NCI-H2196 (cell line): ENCODE results near the gene XPNPEP1.

Experiments
- DNase-seq: peaks from one replicate; lab custom pipeline; 2025; ENCODE audit not compliant: unreplicated experiment; lab: John Stamatoyannopoulos, UW

XPNPEP1 gene

GRCh38 chr10:109895095-109895818 is 28.1 kb downstream of the XPNPEP1 start:
- no peak for DNase-seq

GRCh38 chr10:109894516-109894915 is 28.8 kb downstream of the XPNPEP1 start:
- DNase-seq: peak; percentile 19

DNA sequence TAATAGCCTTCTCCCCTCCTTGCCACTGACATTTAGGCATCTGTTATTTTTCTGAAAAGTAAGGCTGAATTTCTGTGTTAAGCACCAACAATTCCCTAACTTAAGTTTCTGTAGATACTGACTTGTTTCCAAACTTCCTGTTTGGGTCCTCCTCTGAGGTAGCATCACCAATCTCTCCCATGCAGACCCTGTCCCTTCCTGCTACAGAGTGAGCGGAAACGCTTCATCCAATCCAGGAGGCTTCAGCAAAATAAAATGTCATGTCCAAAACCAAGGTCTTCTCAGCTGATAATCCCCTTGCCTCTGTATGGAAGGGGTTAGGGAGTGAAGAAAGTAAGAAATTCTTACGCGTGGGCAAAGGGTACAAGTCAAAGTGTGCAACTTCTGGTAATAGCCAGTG is 29.9 kb downstream of the XPNPEP1 start:
- no peak for DNase-seq

- DNase-seq: no peak
These were observed 30.4 kb downstream of the XPNPEP1 start for GRCh38 chr10:109892931-109893330.

- DNase-seq: no peak
These were observed 31.2 kb downstream of the XPNPEP1 start for GRCh38 chr10:109892117-109892516.

DNA sequence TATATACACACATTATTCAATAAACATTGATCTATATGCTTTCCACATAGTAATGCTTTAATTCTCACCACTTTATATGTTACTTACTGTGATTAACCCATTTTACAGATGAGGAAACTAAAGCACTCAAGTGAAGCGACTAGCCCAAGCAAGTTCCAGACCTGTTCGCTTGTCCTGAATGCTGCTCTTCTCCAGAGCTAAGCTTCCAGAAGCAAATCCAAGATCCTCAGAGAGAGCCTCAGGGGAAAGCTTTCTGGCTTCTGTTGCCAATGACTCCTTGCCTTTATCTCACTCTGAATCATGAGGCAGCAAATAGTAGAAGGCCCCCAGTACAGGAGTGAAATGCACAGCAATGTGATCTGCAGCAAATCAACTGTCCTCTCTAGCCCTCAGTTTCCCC is 32.2 kb downstream of the XPNPEP1 start:
- DNase-seq: no peak

DNA sequence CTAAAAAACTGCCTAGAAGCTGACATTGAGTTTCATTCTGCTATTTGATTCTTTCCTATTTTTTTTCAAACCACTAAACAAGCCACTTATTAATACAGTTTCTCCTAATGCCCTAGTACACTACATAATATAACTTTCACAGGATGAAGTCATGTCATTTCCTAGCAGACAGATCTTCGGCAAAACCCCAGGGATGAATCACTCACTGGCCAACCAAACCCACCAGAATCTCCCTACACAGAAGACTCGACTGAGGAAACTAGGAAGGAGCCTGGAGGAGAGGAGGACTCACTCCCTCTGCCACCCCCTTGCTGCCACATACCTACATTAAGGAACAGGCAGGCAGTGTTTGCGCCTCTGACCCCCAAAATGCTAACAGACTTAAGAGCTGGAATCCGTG is 33.4 kb downstream of the XPNPEP1 start:
- no peak for DNase-seq

- DNase-seq: no peak
These were observed 35.5 kb downstream of the XPNPEP1 start for GRCh38 chr10:109887776-109888175.

- no peak for DNase-seq
These were observed 36.1 kb downstream of the XPNPEP1 start for GRCh38 chr10:109887243-109887642.

GRCh38 chr10:109886781-109887140 is 36.5 kb downstream of the XPNPEP1 start:
- DNase-seq: no peak

DNA sequence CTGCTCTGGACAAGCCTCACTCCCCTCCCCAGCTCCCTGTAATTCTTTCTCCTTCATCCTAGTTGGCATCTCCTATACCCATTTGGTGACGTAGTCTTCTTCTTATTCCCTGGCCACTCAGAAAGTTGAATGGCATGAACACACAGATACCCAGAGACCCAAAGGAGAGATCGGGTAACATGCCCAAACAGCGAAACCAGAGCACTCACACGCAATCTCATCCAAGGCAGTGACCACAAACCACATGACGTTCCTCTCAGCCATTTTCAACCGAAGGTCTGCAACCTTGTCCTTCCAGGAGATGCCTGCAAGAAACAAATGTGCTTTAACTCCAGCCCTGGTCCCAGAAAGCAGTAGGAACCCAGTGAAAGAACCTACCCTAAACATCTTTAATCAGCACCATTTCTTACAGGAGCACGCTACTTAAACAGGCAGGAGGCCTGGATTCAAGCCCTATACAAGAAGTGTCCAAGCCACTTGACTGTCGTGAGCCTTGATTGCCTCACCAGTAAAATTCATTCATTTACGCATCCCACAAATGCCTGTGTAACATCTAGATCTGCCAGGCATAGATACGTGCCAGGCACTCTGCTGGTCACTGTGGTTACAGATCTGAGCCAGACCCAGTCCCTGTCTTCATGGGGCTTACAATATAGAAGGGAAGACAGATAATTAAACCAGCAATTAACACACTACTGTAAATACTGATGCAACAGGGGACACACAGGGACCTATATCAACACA is 37.1 kb downstream of the XPNPEP1 start:
- DNase-seq: no peak

DNA sequence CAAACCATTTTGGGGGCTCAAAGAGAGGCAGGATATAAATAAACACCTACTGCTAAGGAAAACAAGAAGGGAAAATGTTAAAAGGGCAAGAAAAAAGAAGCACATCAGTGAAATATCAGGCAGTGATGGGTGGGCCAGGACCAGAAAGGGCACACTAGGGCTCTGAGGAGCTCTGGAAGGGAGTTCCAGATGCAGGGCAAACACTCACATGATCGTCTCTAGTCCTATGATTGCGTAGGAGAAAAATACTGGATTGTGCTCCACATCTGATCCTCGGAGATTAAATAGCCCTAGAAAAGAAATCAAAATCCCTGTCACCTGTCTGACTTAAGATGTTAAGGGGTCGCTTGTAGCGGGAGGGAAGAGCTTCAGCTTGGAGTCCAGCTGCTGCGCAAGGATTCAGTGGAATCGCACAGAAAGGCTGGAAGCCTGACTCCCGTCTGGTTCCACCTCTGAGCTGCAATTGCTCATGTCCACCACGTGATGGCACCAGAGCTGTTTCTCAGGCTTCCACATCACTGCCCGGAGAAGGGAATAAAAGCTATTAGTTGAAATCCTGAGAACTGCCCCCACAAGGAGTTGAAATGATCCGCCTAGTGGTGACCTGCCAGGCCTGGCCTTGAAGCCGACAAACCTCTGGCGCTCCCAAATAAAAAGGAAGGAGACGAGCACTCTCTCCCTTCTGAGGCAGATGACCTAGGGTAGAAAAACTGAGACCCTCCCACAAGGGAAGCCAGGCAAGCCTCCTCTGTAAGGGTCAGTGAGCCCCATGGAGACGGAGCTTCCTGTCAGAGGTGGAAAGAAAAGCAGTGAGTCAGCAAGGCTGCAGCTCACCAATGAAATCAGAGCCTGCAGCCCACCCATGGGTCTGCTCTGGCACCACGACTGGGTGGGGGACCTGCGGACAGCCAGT is 39.2 kb downstream of the XPNPEP1 start:
- peak; percentile 54 for DNase-seq

- no peak for DNase-seq
These were observed 40.9 kb downstream of the XPNPEP1 start for GRCh38 chr10:109882251-109883057.

GRCh38 chr10:109881769-109882057 is 41.6 kb downstream of the XPNPEP1 start:
- no peak for DNase-seq

DNA sequence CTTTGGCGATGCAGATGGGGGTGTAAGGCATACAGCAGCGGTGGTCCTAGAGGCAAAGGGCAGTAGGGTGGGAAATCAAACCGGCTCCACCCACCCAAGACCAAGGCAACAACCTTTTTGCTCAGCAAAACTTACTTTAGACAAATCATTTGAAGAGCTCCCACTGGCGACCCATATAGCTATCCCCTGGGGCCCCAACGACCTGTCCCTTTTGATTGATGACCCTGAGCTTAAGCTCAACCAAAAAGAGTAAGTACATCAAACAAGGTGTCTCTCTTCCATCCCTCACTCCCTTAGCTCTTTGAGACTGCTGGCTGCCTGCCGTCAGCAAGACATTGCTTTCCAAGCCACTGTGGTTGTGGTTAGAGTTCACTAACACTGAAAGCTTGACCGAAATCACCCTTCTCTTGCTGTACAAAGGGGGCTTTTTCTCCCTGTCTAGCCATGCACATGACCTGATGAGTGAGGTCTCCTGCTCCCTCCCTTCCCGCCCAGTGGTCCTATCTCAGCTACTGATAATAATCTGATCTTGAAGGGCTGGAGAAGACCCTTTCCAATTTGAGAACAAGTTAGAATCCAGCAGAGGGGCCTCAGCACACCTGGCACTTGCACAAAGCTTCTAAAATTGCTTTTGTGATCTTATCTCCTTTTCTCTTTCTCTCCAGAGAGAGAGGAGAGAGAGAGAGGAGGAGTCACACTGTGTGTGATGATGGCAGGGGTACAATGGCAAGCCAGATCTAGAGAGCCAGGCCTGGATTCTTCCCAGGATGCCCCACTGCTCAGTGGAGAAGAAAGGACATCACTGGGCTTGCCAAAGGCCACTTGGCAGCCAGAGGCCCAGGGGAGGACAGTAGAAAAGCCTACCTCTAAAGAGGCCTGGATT is 42.2 kb downstream of the XPNPEP1 start:
- no peak for DNase-seq

DNA sequence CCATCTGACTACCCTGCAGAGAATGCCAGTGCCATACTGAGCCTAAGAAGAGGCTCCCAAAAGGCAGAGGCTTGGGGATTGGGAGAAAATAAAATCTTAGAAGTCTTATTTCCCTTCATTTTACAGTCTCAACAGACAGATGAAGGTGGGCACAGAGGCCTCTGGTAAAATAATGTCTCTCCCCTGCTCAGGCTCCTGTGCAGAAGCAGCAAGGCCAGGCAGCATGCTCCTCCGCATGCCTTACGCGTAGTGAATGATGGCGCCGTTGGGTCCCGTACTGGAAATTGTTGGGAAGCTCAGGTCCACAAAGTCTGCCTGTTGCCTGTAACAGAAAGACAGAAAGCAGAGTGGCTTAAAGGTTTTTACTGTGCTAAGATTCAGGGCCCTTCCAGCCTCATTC is 45.8 kb downstream of the XPNPEP1 start:
- no peak for DNase-seq

- no peak for DNase-seq
These were observed 47.2 kb downstream of the XPNPEP1 start for GRCh38 chr10:109875828-109876821.

- no peak for DNase-seq
These were observed 48.2 kb downstream of the XPNPEP1 start for GRCh38 chr10:109875151-109875568.

GRCh38 chr10:109871476-109871875 is 51.8 kb downstream of the XPNPEP1 start:
- DNase-seq: no peak
